Measurements from ENCODE around the gene TRMT6.

Gene TRMT6

DNA sequence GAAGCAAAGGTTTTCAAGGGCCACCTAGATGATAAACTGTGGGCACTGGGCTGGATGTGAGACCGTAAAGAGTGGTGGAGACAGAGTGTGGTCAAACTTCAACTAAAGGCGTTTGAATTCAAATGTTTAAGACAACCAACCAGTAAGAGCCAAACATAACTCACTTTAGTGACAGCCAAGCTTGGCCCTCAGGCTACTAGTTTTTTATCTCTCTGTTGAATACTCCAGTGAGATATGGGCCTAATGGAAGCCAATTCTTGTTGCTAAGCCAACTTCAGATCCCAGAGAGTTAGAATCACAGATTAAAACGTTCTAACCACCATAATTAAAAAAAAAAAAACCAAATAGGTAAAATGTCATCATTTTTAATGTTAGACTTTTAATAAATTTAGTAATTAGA is 57.3 kb downstream of the TRMT6 start:
- DNase-seq = no peak

GRCh38 chr20:5890773-5891441 is 59.4 kb downstream of the TRMT6 start:
- no peak for DNase-seq

- no peak for DNase-seq
These were observed 62.3 kb downstream of the TRMT6 start for GRCh38 chr20:5888041-5888440.

- no peak for DNase-seq
These were observed 62.9 kb downstream of the TRMT6 start for GRCh38 chr20:5887386-5887785.
